CD4-positive, alpha-beta T cell (primary cell): ENCODE data around the gene GCLC. TPM values are rescaled to one million over a fixed set of nuclear protein-coding genes. Genes with fewer than 3 reads are reported as not detected.
"Not testable (repeated sequence)": the region's sequence is repeated elsewhere in the genome, so short reads cannot be mapped to it uniquely, and the experiment has no call there.

Experiments
- ATAC-seq: fragments of 200-7000 bp; cut with Tn5 transposase; one replicate; pipeline ENCODE4 v1.10.0; 2022; ENCODE audit warnings: mild to moderate bottlenecking; ENCODE audit not compliant: poor library complexity
- CTCF ChIA-PET: fragments of 350-600 bp; sonication (Branson Sonifier 250); formaldehyde crosslinking; loops from one replicate; lab custom pipeline; 2021; ENCODE audit warnings: antibody characterized with exemption, inconsistent platforms; lab: Charles Lee
- POLR2A ChIA-PET: fragments of 350-600 bp; sonication (Branson Sonifier 250); formaldehyde crosslinking; loops from one replicate; lab custom pipeline; 2021; ENCODE audit warnings: antibody characterized with exemption, inconsistent platforms; lab: Charles Lee
- DNase-seq, 14 experiments: peaks; one replicate each; pipeline ENCODE4 v3.0.0-alpha.2; 2013 to 2020; ENCODE audit warnings: mixed read lengths in 2 of 14
- H3K27ac ChIP-seq, 2 donors: one replicate each; pipeline versions ENCODE4 v1.5.1 to v1.7.0; 2013; ENCODE audit warnings: low read length in 2 of 2, low read depth in 1 of 2, mild to moderate bottlenecking in 1 of 2
- H3K27me3 ChIP-seq, 2 experiments: 1 replicate in 1 of 2; 2 replicates in 1 of 2; pipeline versions ENCODE4 v1.6.1 to v1.7.0; 2013; ENCODE audit warnings: low read length in 2 of 2, control low read depth in 1 of 2, mild to moderate bottlenecking in 1 of 2, moderate library complexity in 1 of 2; ENCODE audit not compliant: insufficient read depth in 2 of 2, control insufficient read depth in 1 of 2
- H3K36me3 ChIP-seq: one replicate; pipeline ENCODE4 v1.6.1; 2013; ENCODE audit warnings: low read length, control low read depth; ENCODE audit not compliant: insufficient read depth
- H3K4me1 ChIP-seq: one replicate; pipeline ENCODE4 v1.6.1; 2013; ENCODE audit warnings: low read length, control low read depth; ENCODE audit not compliant: insufficient read depth
- H3K4me3 ChIP-seq: one replicate; pipeline ENCODE4 v1.5.1; 2013; ENCODE audit warnings: mild to moderate bottlenecking, low read length, moderate library complexity
- H3K9me3 ChIP-seq, 2 experiments: 1 replicate in 1 of 2; 2 replicates in 1 of 2; pipeline versions ENCODE4 v1.6.1 to v1.7.0; 2013; ENCODE audit warnings: low read length in 2 of 2, mild to moderate bottlenecking in 2 of 2, control low read depth in 1 of 2, moderate library complexity in 1 of 2; ENCODE audit not compliant: control insufficient read depth in 1 of 2, insufficient read depth in 1 of 2
- H3K27ac Mint-ChIP-seq: one replicate; pipeline ENCODE4 v1.8.0; 2020; ENCODE audit warnings: mixed read lengths
- H3K27me3 Mint-ChIP-seq: one replicate; pipeline ENCODE4 v1.8.0; 2021; ENCODE audit warnings: mixed read lengths
- H3K36me3 Mint-ChIP-seq: one replicate; pipeline ENCODE4 v1.8.0; 2021; ENCODE audit warnings: low read depth, mixed read lengths
- H3K4me1 Mint-ChIP-seq: one replicate; pipeline ENCODE4 v1.8.0; 2021; ENCODE audit warnings: low read depth, mixed read lengths
- H3K4me3 Mint-ChIP-seq: one replicate; pipeline ENCODE4 v1.8.0; 2020; ENCODE audit warnings: mild to moderate bottlenecking, mixed read lengths
- H3K9me3 Mint-ChIP-seq: one replicate; pipeline ENCODE4 v1.8.0; 2020; ENCODE audit warnings: mixed read lengths
- intact Hi-C, 2 experiments: fragments of 100-400 bp; cut with DNase I in 1 of 2; cut with micrococcal nuclease in 1 of 2; formaldehyde crosslinking; loops; one replicate each; pipeline versions ENCODE4 v1.15.1 to v1.9.0; 2023 to 2025; cut with DNase I, micrococcal nuclease
- total RNA-seq, 174 experiments: library from RNA in 2 of 174; stranded (reverse) in 2 of 174; gene quantifications; one replicate each; pipeline ENCODE4 v1.2.3 and lab custom pipeline; 2021 to 2026
- TF ChIP-seq, protein P1 (sequence below): fragments of 200-600 bp; IDR thresholded peaks from one replicate; pipeline ENCODE4 v1.8.0; 2022; ENCODE audit warnings: antibody characterized with exemption, mild to moderate bottlenecking

Gene GCLC
- total RNA-seq, 2 experiments from 2014 or later = 8.9 to 10.1 TPM

DNA sequence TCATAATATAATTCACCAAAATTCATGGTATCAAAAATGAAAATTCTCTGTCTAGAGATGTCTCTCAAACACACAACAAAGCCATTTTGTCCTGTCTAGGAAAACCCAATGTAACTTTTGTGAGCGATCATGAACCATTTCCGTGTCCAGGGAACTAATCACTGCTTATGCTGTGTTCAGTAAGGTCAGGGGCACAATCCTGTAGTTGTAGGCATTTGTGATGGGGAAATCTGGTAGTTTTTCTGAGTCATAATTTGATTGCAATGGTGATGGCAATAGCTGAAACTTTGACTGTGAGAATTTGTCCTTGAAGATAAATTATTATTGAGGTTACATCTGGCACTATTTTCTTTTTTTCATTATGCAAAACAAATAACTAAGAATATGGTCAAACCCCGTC lies 21.0 kb upstream of the GCLC start:
- Mint-ChIP-seq H3K9me3 (no peaks in the 10 kb centered on the region), H3K27ac (no peak overlapping the region), H3K27me3 (peaks cover 6% of the 10 kb centered on the region), H3K4me3 (no peak overlapping the region), H3K36me3 (no peaks in the 10 kb centered on the region), H3K4me1 (no peaks in the 10 kb centered on the region)
- ATAC-seq (no peak), DNase-seq (no peak)
- Histone ChIP-seq H3K4me3 (no peak overlapping the region), H3K27ac (no peak overlapping the region), H3K36me3 (no peaks in the 10 kb centered on the region), H3K4me1 (no peaks in the 10 kb centered on the region), H3K27me3 (peaks cover 0 to 3% of the 10 kb centered on the region in 2 experiments), H3K9me3 (no peaks in the 10 kb centered on the region)
- intact Hi-C loops = no loop called here
- POLR2A ChIA-PET = no interaction called here
- TF ChIP-seq, protein P1, sequence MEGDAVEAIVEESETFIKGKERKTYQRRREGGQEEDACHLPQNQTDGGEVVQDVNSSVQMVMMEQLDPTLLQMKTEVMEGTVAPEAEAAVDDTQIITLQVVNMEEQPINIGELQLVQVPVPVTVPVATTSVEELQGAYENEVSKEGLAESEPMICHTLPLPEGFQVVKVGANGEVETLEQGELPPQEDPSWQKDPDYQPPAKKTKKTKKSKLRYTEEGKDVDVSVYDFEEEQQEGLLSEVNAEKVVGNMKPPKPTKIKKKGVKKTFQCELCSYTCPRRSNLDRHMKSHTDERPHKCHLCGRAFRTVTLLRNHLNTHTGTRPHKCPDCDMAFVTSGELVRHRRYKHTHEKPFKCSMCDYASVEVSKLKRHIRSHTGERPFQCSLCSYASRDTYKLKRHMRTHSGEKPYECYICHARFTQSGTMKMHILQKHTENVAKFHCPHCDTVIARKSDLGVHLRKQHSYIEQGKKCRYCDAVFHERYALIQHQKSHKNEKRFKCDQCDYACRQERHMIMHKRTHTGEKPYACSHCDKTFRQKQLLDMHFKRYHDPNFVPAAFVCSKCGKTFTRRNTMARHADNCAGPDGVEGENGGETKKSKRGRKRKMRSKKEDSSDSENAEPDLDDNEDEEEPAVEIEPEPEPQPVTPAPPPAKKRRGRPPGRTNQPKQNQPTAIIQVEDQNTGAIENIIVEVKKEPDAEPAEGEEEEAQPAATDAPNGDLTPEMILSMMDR = no peak
- CTCF ChIA-PET = interaction anchor here (0.7 kb wide), 1 partner anchor 74 kb away, joined by 4 read pairs; no protein-coding TSS in a partner anchor

DNA sequence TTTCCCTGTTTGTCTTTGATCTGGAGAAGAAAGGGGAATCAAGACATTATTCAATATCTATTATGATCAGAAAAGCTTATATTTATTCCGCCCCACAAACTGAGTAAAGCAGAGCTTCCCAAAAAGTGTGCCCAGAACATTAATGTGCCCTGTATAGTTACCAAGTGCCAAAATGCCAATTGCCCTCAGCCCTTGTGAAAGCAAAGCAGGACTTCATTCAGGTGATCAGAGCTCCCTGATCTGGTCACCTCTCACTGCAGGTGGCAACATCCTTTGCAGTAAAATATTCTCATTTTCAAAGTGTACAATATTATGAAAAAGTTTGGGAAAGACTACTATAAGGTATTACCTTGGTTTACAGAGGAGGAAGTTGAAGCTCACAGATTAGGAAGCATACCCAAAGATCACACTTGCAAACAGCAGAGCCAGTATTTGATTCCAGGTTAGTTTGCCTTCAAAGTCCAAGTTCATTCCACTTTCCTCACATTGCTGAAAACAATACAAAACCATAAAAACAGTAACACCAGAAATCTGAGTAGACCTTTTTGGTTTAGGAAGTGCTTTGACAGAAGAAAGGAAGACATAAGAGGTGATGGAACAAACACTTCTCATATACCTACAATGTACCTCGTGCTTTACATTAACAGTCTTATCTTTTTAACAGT lies 19.6 kb upstream of the GCLC start:
- TF ChIP-seq, protein P1 = no peak
- ChIA-PET POLR2A (no interaction called here), CTCF (interaction anchor here (1.2 to 1.3 kb wide), 2 partner anchors 9 to 31 kb away, joined by 3 read pairs; no protein-coding TSS in a partner anchor)
- no peaks in the 10 kb centered on the region for H3K36me3 Mint-ChIP-seq
- no peaks in the 10 kb centered on the region for H3K4me1 ChIP-seq
- H3K36me3 ChIP-seq = no peaks in the 10 kb centered on the region
- H3K4me1 Mint-ChIP-seq = no peaks in the 10 kb centered on the region
- peaks cover 0 to 3% of the 10 kb centered on the region in 2 experiments for H3K27me3 ChIP-seq
- peaks cover 2% of the 10 kb centered on the region for H3K9me3 Mint-ChIP-seq
- intact Hi-C loops = no loop called here
- DNase-seq = no peak
- H3K4me3 Mint-ChIP-seq = no peak overlapping the region
- no peak overlapping the region for H3K27ac Mint-ChIP-seq
- ATAC-seq = no peak
- H3K27ac ChIP-seq = no peak overlapping the region
- no peak overlapping the region for H3K4me3 ChIP-seq
- H3K27me3 Mint-ChIP-seq = peaks cover 6% of the 10 kb centered on the region
- H3K9me3 ChIP-seq = no peaks in the 10 kb centered on the region

DNA sequence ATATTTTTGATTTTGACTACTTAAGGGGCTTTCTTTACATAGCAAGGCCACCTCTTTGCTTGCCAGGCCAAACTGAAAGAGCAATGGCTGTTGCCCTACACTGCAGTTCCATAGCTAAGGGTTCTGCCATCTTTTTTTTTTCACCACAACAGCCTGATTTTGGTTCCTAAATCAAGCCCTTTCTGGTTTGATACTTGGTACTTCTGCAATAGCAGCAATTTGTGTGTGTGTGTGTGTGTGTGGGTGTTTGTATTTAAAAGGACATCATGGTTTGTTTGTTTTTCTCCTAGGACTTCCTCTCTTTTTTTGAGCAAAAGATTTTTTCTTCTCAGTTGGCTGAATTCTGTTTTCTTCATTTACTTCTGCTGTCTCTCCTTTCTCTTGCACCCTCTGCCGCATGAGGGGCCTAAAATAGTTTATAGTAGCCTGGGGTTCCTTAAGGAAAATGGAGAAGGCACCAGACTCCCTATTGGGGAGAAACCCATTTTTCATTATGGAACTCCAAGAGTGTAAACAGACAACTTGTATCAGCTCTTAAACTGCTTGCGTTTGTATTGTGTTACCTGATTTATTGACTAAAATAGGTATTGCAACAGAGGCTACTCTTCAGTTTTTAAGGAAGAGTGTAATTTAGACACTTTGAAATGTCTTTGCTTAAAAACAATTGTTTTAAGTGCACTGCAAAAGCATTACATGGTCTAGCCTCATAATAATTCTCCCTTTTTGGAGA lies 12.2 kb upstream of the GCLC start:
- no peak overlapping the region for H3K27ac Mint-ChIP-seq
- Histone ChIP-seq H3K27me3 (no peaks in the 10 kb centered on the region), H3K9me3 (peaks cover 0 to 5% of the 10 kb centered on the region in 2 experiments), H3K4me3 (no peak overlapping the region), H3K4me1 (no peaks in the 10 kb centered on the region), H3K36me3 (no peaks in the 10 kb centered on the region), H3K27ac (no peak overlapping the region)
- intact Hi-C loops = no loop called here
- no peak for DNase-seq
- ChIA-PET CTCF (no interaction called here), POLR2A (no interaction called here)
- ATAC-seq = no peak
- no peaks in the 10 kb centered on the region for H3K4me1 Mint-ChIP-seq
- no peaks in the 10 kb centered on the region for H3K36me3 Mint-ChIP-seq
- H3K27me3 Mint-ChIP-seq = no peaks in the 10 kb centered on the region
- TF ChIP-seq, protein P1 = no peak
- H3K4me3 Mint-ChIP-seq = no peak overlapping the region
- H3K9me3 Mint-ChIP-seq = peaks cover 2% of the 10 kb centered on the region

DNA sequence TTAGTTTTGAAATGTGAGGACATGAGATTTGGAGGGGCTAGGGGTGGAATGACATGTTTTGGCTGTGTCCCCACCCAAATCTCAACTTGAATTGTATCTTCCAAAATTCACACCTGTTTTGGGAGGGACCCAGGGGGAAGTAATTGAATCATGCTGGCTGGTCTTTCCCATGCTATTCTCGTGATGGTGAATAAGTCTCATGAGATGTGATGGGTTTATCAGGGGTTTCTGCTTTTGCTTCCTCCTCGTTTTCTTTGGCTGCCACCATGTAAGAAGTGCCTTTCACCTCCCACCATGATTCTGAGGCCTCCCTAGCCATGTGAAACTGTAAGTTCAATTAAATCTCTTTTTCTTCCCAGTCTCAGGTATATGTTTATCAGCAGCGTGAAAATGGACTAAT lies 8.7 kb upstream of the GCLC start:
- H3K27ac ChIP-seq, ATAC-seq, intact Hi-C loops, H3K9me3 Mint-ChIP-seq, H3K4me1 Mint-ChIP-seq, H3K4me3 Mint-ChIP-seq, H3K27me3 ChIP-seq, H3K9me3 ChIP-seq, H3K27ac Mint-ChIP-seq, POLR2A ChIA-PET, H3K36me3 ChIP-seq, H3K4me1 ChIP-seq, H3K4me3 ChIP-seq, DNase-seq, H3K27me3 Mint-ChIP-seq, H3K36me3 Mint-ChIP-seq: not testable (repeated sequence)
- CTCF ChIA-PET = interaction anchor here (1.0 kb wide), 1 partner anchor 13 kb away, joined by 4 read pairs; no protein-coding TSS in a partner anchor

DNA sequence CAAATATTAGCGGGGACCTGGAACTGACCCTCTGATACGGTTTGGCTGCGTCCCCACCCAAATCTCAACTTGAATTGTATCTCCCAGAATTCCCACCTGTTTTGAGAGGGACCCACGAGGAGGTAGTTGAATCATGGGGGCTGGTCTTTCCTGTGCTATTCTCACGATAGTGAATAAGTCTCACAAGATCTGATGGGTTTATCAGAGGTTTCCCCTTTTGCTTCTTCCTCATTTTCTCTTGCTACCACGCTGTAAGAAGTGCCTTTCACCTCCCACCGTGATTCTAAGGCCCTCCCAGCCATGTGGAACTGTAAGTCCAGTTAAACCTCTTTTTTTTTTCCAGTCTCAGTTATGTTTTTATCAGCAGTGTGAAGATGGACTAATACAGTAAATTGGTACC lies 6.8 kb upstream of the GCLC start:
- H3K36me3 Mint-ChIP-seq, CTCF ChIA-PET, H3K4me3 ChIP-seq, H3K27ac Mint-ChIP-seq, H3K27me3 ChIP-seq, ATAC-seq, H3K27me3 Mint-ChIP-seq, H3K27ac ChIP-seq, intact Hi-C loops, H3K4me3 Mint-ChIP-seq, H3K36me3 ChIP-seq, POLR2A ChIA-PET, H3K9me3 ChIP-seq, H3K9me3 Mint-ChIP-seq: not testable (repeated sequence)
- H3K4me1 Mint-ChIP-seq = peaks cover 18% of the 10 kb centered on the region
- DNase-seq = peak in 2 of 14 experiments; percentile 25 to 36
- peaks cover 14% of the 10 kb centered on the region for H3K4me1 ChIP-seq
